ENCODE data around the gene DOCK11. TPM values are rescaled to one million over a fixed set of nuclear protein-coding genes. Genes with fewer than 3 reads are reported as not detected.

Gene DOCK11
- total RNA-seq, 2 donors from 2014 or later, result 45.5 to 50.6 TPM

DNA sequence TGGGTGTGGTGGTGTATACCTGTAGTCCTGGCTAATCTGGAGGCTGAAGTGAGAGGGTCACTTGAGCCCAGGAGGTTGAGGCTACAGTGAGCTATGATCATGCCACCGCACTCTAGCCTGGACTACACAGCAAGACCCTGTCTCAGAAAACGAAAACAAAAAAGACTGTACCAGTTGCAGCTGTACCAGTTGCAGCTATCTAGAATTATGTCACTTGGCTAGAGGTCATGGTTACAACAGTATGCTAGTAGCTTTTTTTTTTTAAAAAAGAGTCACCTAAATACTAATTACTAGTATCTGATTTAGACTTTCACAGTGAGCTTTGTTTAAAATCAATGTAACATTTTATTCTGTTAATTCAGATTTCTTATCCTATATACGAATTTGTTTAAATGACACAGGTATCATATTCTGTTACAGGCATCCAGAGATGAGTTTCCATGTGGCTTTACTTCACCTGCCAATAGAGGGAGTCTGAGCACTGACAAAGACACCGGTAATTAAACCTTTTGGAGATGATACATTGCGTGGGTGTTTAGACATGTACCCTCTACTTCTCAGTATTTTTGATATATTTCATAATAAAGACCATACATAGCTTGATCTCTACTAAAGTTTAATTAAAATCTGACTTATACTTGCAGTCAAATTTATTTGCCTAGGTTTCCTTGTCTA is 131.6 kb downstream of the DOCK11 start:
- Mint-ChIP-seq H3K36me3 (ENCODE audit: low read depth) (peaks cover 88% of the 10 kb centered on the region), H3K27ac (no peak overlapping the region), H3K27me3 (no peaks in the 10 kb centered on the region), H3K4me3 (no peak overlapping the region), H3K4me1 (no peaks in the 10 kb centered on the region), H3K9me3 (no peaks in the 10 kb centered on the region)
- ATAC-seq (replicated peaks), result no peak

DNA sequence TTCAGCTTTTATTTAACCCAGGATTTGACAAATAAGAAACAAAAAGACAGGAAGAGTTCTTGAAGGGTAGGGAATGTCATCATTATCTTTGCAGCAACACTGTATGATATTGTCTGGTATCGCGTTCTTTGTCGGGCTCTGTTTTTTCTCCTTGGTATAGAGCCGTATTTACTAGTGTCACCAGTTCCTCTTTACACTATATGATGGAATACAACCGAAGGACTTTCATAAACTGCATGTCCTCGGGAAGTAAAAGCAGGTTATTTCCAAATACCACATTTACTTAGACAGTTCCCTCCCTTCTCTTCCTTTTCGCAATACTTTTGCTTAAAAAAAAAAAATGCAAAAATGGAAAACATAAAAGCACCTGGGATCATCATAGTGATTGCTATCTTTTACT is 135.2 kb downstream of the DOCK11 start:
- H3K36me3 Mint-ChIP-seq (ENCODE audit: low read depth), result peaks cover 94% of the 10 kb centered on the region
- ATAC-seq (replicated peaks), result no peak

DNA sequence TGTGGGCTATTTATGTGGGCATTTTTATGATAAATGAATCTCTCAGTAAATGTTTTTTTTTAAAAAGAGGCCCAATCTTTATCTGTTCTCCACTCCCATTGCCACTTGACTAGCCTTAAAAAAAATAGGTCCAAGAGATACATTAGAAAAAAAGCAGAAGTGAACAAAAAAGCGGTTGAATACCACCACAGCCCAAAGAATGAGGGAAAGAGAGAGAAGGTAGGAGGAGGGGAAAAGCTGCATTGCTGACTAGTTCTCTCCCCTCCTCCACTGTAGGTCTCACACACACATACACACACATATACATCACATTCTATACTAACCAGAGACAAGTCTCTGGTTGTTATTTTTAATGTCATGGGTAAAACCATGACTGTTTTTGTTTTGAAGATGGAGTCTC is 136.0 kb downstream of the DOCK11 start:
- Mint-ChIP-seq H3K4me3 (no peak overlapping the region), H3K9me3 (no peaks in the 10 kb centered on the region), H3K27me3 (no peaks in the 10 kb centered on the region), H3K4me1 (no peaks in the 10 kb centered on the region), H3K36me3 (ENCODE audit: low read depth) (peaks cover 92% of the 10 kb centered on the region), H3K27ac (no peak overlapping the region)
- ATAC-seq (replicated peaks), result no peak

More for the DNA sequence above, 135.2 kb downstream of the DOCK11 start:
- no peak overlapping the region for H3K27ac Mint-ChIP-seq
- no peaks in the 10 kb centered on the region for H3K27me3 Mint-ChIP-seq
- no peaks in the 10 kb centered on the region for H3K4me1 Mint-ChIP-seq
- no peak overlapping the region for H3K4me3 Mint-ChIP-seq
- no peaks in the 10 kb centered on the region for H3K9me3 Mint-ChIP-seq

DNA sequence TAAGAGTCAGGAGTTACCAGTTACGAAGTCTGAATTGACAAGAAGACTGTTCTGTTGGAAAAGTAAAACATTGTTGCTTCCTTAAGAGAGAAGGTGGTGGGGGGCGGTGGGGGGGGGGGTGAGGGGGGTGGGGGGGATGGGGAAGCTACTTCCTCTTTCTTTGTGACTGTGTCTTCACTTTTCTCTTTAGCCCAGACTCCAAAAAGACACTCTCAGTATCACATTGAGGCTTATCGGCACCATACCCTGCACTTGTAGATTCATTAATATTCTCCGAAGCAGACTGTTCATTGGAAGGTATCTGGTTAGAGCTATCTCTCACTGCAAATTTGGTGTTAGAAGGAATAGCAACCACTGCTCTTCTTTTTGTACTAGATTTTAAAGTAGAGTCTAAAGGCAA is 137.2 kb downstream of the DOCK11 start:
- H3K36me3 Mint-ChIP-seq (ENCODE audit: low read depth), result peaks cover 91% of the 10 kb centered on the region
- H3K27me3 Mint-ChIP-seq, result no peaks in the 10 kb centered on the region
- H3K4me1 Mint-ChIP-seq, result no peaks in the 10 kb centered on the region
- ATAC-seq (replicated peaks), result no peak
- no peak overlapping the region for H3K27ac Mint-ChIP-seq
- H3K9me3 Mint-ChIP-seq, result no peaks in the 10 kb centered on the region
- H3K4me3 Mint-ChIP-seq, result no peak overlapping the region

DNA sequence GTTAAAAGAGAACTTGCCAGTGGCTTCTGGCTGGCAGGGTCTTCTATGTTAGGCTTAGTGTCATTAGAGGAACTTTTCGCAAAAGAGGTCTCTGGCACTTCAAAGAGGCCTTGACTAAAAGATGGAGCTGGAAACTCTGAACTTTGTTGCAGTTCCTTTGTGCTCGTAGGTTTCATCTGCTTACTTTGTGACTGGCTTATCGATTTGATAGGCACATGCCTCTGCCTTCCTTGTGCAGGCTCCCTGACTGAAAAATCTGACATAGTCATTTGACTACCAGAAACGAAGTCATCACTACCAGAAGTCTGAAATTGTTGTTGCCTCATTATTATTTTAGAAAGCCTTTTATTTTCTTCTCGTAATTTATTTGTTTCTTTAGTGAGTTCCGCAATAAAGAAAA is 137.9 kb downstream of the DOCK11 start:
- Mint-ChIP-seq H3K4me1 (no peaks in the 10 kb centered on the region), H3K4me3 (no peak overlapping the region), H3K9me3 (no peaks in the 10 kb centered on the region), H3K27ac (no peak overlapping the region), H3K36me3 (ENCODE audit: low read depth) (peaks cover 91% of the 10 kb centered on the region), H3K27me3 (no peaks in the 10 kb centered on the region)
- no peak for ATAC-seq (replicated peaks)

DNA sequence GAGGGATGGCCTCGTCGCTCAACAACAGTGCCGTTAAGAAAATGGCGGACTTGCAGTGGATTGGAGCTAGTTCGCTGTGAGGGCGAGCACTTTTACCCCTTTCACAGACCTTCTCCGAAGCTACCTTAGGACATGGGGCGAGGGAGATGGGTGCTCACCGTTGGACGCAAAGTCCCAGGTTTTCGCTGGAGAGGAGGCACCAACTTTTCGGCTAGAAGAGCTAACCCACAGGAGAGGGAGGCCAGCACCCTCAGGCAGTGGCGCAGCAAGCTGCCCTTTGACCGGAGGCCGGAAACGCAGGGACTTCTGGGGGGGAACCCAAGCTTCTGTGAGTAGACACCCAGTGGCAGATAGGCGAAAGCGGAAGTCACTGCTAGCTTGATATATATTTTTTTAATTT is 138.7 kb downstream of the DOCK11 start:
- Mint-ChIP-seq H3K9me3 (no peaks in the 10 kb centered on the region), H3K4me1 (no peaks in the 10 kb centered on the region), H3K4me3 (no peak overlapping the region), H3K36me3 (ENCODE audit: low read depth) (peaks cover 89% of the 10 kb centered on the region), H3K27ac (no peak overlapping the region), H3K27me3 (no peaks in the 10 kb centered on the region)
- ATAC-seq (replicated peaks), result no peak

DNA sequence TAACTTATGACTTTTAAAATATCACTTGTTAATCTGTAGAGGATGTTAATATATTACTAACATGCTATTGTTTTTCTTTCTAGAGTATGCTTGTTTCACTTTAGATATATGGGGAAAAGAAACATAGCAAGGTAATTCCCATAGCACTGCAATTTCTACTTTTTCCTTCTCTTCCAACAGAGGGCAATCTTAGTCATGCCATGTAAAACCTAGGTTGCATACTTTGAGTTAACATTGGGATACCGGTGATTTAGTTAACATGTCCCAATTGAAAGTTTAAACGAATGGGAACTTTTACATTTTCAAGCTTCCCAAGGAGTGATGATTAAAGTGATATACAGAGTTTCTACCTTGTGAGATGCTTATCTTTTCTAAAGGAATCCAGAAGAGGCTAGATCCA is 142.4 kb downstream of the DOCK11 start:
- no peak for ATAC-seq (replicated peaks)
- no peak overlapping the region for H3K4me3 Mint-ChIP-seq
- peaks cover 88% of the 10 kb centered on the region for H3K36me3 Mint-ChIP-seq (ENCODE audit: low read depth)
- no peak overlapping the region for H3K27ac Mint-ChIP-seq
- H3K27me3 Mint-ChIP-seq, result no peaks in the 10 kb centered on the region
- H3K9me3 Mint-ChIP-seq, result no peaks in the 10 kb centered on the region
- no peaks in the 10 kb centered on the region for H3K4me1 Mint-ChIP-seq

DNA sequence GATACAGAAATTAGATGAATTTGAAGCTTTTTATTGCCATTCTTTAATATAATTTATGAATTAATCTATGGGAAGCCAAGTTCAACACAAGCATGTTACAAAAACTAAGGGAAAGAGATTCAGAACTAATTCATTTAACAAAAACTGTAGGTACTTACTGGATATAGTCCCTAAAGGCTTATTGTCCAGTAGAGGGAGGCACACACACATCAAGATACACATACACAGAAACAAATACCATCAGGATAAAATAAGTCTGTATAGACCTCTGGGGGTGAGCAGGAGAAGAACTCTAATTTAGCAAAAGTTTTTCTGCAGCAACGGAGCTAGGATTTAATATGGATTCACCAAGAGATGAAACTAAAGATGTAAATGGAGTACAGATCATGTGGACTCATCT is 148.8 kb downstream of the DOCK11 start:
- ATAC-seq (replicated peaks), result no peak
- Mint-ChIP-seq H3K27me3 (no peaks in the 10 kb centered on the region), H3K36me3 (ENCODE audit: low read depth) (peaks cover 68% of the 10 kb centered on the region), H3K9me3 (no peaks in the 10 kb centered on the region), H3K4me3 (no peak overlapping the region), H3K4me1 (no peaks in the 10 kb centered on the region), H3K27ac (peak overlapping the region; percentile 6)

DNA sequence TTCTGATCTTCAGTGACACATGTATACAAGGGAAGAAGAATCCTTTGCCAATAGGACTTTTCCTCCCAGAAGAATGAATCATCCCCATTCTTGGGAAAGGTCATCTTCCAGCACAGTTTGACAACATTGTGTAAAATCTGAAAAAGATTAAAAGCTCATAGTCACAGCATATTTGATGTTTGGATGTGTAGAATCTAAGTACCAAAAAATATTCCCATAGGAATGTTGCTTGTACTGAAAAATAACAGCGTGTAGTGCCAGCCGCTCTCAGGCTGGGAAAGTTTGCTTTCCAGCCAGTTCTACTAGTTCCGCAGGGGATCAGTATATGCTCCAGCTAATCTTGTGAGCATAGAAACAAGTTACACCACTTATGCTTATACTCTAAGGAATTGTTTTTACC is 157.1 kb downstream of the DOCK11 start:
- Mint-ChIP-seq H3K27me3 (no peaks in the 10 kb centered on the region), H3K4me1 (no peaks in the 10 kb centered on the region), H3K36me3 (ENCODE audit: low read depth) (peaks cover 72% of the 10 kb centered on the region), H3K4me3 (no peak overlapping the region), H3K27ac (no peak overlapping the region), H3K9me3 (no peaks in the 10 kb centered on the region)
- ATAC-seq (replicated peaks), result no peak

DNA sequence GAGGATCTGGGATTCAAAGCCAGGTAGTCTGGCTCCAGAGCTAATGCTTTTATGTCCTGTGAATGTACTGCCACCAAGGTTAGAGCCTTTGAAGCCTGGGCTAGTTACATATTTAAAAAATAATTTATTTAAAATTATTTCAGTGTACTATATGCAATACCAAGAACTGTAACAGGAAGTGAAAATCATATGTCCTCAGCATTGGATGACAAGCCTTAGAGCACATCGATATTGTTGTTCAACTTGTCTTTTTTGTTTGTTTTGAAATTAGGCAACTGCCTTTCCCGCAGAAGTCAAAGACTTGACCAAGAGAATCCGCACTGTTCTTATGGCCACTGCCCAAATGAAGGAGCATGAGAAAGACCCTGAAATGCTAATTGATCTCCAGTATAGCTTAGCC is 158.7 kb downstream of the DOCK11 start:
- no peaks in the 10 kb centered on the region for H3K9me3 Mint-ChIP-seq
- no peaks in the 10 kb centered on the region for H3K4me1 Mint-ChIP-seq
- ATAC-seq (replicated peaks), result no peak
- H3K27ac Mint-ChIP-seq, result no peak overlapping the region
- H3K36me3 Mint-ChIP-seq (ENCODE audit: low read depth), result peaks cover 76% of the 10 kb centered on the region
- no peak overlapping the region for H3K4me3 Mint-ChIP-seq
- H3K27me3 Mint-ChIP-seq, result no peaks in the 10 kb centered on the region

DNA sequence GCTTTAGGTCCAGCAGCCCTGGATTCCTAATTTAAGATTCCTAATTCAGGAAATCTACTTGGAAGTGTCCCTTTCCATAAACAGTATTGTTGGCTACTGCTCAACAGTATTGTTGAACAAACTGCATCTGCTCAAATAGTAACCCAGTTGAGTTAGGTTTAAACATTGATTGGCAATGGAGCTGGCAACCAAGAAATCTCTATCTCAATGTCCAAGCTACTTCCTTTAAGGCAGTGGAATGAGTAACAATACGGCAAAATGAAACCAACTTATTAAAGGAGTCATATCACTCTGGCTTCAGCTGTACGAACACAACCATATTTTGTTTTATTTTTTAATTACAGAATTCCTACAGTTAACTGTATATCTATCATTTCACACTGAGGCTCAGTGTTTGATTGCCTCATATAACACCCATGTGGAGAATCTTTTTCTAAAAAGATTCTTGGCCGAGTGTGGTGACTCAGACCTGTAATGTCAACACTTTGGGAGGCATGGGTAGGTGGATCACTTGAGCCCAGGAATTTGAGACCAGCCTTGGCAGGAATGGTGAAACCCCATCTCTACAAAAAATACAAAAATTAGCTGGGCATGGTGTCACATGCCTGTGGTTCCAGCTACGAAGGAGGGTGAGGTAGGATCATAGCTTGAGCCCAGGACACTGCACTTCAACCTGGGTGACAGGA is 160.1 kb downstream of the DOCK11 start:
- no peaks in the 10 kb centered on the region for H3K9me3 Mint-ChIP-seq
- no peak overlapping the region for H3K27ac Mint-ChIP-seq
- H3K36me3 Mint-ChIP-seq (ENCODE audit: low read depth), result peaks cover 76% of the 10 kb centered on the region
- H3K4me1 Mint-ChIP-seq, result no peaks in the 10 kb centered on the region
- H3K4me3 Mint-ChIP-seq, result no peak overlapping the region
- H3K27me3 Mint-ChIP-seq, result no peaks in the 10 kb centered on the region
- ATAC-seq (replicated peaks), result no peak

DNA sequence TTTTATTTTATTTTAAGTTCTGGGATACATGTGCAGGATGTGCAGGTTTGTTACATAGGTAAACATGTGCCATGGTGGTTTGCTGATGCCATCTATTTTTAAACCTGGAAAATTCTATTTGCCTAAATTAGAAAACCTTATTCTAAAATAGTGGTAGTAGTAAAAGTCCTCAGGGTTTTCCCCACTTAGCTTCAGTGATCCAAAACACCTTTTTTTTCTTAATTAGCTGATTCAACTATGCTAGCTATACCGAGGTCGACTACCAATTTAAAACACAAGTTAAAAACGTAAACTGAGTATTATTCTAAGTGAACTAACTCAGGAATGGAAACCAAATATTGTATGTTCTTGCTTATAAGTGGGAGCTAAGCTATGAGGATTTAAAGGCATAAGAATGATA is 161.8 kb downstream of the DOCK11 start:
- peaks cover 76% of the 10 kb centered on the region for H3K36me3 Mint-ChIP-seq (ENCODE audit: low read depth)
- H3K27me3 Mint-ChIP-seq, result no peaks in the 10 kb centered on the region
- no peak overlapping the region for H3K27ac Mint-ChIP-seq
- no peaks in the 10 kb centered on the region for H3K4me1 Mint-ChIP-seq
- no peak overlapping the region for H3K4me3 Mint-ChIP-seq
- no peak for ATAC-seq (replicated peaks)
- H3K9me3 Mint-ChIP-seq, result no peaks in the 10 kb centered on the region

DNA sequence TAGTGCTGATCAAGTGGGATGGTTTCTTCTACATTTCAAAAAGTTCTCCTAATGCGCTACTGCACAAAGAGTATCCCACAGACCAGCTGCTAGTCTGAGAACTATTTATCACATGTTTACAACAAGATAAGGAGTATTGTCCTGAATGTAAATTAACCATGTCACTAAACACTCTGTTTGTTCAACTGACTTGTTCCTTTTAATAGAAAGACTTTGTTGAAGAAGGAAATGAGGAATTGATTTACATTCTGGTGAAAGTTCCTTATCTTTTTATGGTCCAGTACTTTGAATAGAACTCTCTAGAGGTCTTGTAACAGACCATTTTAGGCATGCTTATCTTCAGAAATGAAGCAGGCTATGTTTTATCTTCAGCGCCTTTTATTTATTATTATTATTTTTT is 164.5 kb downstream of the DOCK11 start:
- Mint-ChIP-seq H3K4me3 (no peak overlapping the region), H3K27me3 (no peaks in the 10 kb centered on the region), H3K36me3 (ENCODE audit: low read depth) (peaks cover 82% of the 10 kb centered on the region), H3K9me3 (no peaks in the 10 kb centered on the region), H3K4me1 (no peaks in the 10 kb centered on the region), H3K27ac (no peak overlapping the region)
- ATAC-seq (replicated peaks), result no peak

DNA sequence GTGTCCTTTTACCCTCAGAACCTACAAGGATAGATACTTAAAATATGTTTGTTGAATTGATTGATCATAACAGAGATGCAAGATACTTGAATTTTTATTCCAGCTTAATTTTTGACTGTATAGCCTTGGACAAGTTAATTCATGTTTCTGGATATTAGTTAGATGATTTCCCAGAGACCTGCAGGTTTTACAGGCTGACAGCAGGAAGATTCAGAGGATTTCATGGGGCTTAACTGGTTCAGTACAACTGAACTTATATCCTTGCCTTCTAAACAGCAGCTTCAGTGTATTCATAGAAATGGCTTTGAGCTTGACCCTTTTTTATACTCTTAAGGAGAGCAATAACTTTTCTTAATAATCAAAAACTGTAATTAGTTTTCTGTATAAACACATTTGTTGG is 169.6 kb downstream of the DOCK11 start:
- Mint-ChIP-seq H3K9me3 (no peaks in the 10 kb centered on the region), H3K4me3 (no peak overlapping the region), H3K4me1 (no peaks in the 10 kb centered on the region), H3K36me3 (ENCODE audit: low read depth) (peaks cover 84% of the 10 kb centered on the region), H3K27me3 (no peaks in the 10 kb centered on the region), H3K27ac (no peak overlapping the region)
- ATAC-seq (replicated peaks), result no peak

DNA sequence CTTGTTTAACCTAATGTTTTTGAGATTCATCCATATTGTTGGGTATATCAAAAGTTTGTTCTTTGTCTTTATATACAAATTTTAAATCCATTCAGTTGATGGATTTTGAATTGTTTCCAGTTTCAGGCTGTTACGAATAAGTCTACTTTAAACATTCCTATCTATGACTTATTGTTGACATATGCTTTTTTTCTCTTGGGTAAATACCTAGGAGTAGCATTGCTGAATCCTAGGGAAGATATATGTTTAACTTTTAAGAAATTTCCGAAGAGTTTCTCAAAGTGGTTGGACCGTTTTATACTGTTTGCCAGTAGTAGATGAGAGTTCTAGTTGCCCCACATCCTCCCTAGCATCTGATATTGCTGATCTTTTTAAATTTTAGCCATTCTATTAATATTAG is 170.9 kb downstream of the DOCK11 start:
- H3K36me3 Mint-ChIP-seq (ENCODE audit: low read depth), result peaks cover 87% of the 10 kb centered on the region
- no peaks in the 10 kb centered on the region for H3K4me1 Mint-ChIP-seq
- H3K27me3 Mint-ChIP-seq, result no peaks in the 10 kb centered on the region
- H3K9me3 Mint-ChIP-seq, result no peaks in the 10 kb centered on the region
- H3K27ac Mint-ChIP-seq, result no peak overlapping the region
- no peak for ATAC-seq (replicated peaks)
- H3K4me3 Mint-ChIP-seq, result no peak overlapping the region
